HG03460 (cell line): Measurements from ENCODE around the gene AFAP1L1.
"Not testable (repeated sequence)": the region's sequence is repeated elsewhere in the genome, so short reads cannot be mapped to it uniquely, and the experiment has no call there.

Experiments
- ATAC-seq: cut with Tn5 transposase; IDR thresholded peaks from one replicate; pipeline ENCODE4 v1.9.1; 2021; ENCODE audit not compliant: unreplicated experiment

AFAP1L1 gene

GRCh38 chr5:149260761-149261160, 10.9 kb upstream of the AFAP1L1 start:
- ATAC-seq, result no peak

DNA sequence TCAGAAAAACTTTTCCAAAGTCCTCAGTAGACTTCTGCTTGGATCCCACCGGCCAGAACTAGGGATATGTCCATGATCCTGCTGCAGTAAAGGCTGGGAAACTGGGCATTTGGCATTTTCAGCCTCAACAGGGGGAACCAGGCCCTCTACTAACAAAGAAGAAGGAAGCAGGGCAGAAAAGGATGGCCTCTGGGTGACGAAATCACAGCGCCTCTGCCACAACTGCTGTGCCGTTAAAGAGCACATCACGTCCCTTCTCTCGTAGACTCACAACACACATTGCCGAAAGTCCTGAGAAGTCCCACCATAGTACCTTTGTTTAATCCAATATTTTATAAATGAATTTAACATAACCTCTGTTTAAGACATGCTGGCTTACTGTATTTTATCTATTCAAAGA, 10.4 kb upstream of the AFAP1L1 start:
- ATAC-seq, result no peak

- ATAC-seq, result no peak
Observed at GRCh38 chr5:149262315-149262714, 9.3 kb upstream of the AFAP1L1 start.

- no peak for ATAC-seq
Observed at GRCh38 chr5:149264439-149265067, 7.1 kb upstream of the AFAP1L1 start.

GRCh38 chr5:149265068-149265465, 6.6 kb upstream of the AFAP1L1 start:
- ATAC-seq, result no peak

DNA sequence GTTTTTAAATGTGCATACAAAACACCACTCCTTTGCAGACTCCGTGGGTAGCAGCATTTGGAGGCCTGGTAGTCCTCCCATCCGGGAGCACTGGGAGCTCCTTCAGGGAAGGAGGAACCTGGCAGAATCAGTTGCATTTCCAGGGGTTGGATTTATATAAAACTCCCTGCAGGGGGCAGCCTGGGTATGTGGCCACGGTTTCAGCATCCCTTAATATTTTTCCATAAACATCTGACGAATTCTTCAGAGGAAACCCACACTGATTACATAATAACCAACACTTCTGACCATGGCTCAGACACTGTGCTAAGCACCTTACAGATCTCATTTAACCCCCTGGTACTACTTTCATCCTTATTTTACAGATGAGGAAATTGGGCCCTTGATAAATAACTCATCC, 6.1 kb upstream of the AFAP1L1 start:
- ATAC-seq, result no peak

- no peak for ATAC-seq
Observed at GRCh38 chr5:149267241-149267973, 4.3 kb upstream of the AFAP1L1 start.

DNA sequence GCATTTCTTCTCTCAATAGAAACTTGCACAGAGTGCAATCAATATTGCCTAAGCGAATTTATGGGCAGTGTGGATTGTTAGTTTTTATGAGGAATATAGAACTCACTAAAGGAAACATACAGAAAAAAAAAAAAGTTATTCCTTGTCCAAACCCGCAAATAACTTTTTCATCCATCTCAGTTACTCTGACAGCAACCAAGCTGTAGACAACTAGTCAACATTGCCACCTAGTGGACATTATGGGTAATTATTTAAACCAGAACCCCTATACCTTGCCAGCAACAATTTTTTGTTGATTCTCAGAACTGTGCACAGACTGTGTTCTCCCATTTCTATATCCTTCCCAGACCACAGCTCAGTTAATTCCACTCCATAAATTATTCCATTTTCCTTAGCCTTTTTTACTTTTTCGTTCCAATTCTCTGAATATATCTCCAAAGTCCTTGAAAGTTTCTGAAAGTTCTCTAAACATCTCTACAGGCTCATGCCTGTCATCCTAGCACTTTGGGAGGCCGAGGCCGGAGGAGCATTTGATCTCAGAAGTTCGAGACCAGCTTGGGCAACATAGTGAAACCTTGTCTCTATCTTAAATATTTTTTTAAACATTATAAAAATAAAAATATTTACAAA, 2.6 kb upstream of the AFAP1L1 start:
- no peak for ATAC-seq

- no peak for ATAC-seq
Observed at GRCh38 chr5:149271195-149271715, 404 bp upstream of the AFAP1L1 start.

- not testable (repeated sequence) for ATAC-seq
Observed at GRCh38 chr5:149272781-149273180, 1.1 kb downstream of the AFAP1L1 start.

DNA sequence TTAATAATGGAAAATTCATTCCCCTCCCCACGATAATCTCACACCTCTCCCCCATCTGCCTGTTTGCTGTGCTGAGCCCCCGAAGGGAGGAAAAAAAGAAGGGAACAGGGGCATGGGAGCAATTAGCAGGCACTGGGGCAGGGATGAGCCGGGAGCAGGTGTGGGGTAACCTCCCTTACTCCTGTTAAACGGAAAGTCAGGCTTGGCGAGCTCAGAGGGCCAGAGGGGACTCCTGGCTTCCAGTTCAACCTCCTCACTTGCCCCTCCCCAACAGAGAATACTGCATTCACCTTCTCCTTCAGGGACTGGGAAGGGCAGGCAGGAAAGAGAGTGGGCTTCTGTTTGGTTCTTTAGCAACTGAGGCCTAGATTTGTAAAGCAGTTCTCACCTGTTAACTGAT, 1.6 kb downstream of the AFAP1L1 start:
- ATAC-seq, result no peak

DNA sequence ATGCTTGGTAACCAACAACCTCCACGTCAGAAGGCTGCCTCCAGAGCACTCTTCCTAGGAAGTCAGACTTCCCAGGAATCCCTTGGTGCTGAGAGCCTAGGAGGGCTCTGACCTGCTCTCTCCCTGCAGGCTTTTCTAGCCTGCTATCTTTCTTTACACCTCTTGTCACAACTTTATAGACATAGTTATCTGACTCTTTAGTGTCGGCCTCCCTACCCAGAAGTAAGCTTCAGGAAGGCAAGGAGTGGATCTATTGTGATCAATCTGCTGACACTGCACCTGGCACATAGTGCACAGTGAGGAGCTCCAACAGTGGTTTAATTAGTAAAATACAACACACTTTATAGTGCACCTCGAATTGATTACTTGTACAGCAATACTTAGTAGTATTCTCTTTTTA, 2.3 kb downstream of the AFAP1L1 start:
- no peak for ATAC-seq

- ATAC-seq, result no peak
Observed at GRCh38 chr5:149274939-149275338, 3.3 kb downstream of the AFAP1L1 start.

DNA sequence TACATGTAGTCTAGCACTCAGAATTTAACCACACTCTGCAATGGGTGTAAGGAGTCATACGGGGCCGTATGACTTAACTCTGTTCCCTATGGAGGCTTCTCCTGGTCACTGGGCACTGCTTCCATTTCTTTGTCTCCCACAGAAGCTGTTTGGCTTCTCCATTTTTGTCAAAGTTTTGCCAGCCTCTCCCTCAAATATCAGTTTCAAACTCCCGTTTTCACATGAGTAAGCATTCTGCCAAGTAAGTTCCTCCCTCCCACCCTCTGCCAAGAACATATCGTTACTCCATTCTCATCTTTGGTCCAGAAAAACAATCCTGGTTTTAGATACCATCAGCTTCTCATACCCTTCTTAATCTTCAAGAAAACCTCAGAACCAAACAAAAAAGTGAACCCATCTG, 6.1 kb downstream of the AFAP1L1 start:
- ATAC-seq, result no peak

DNA sequence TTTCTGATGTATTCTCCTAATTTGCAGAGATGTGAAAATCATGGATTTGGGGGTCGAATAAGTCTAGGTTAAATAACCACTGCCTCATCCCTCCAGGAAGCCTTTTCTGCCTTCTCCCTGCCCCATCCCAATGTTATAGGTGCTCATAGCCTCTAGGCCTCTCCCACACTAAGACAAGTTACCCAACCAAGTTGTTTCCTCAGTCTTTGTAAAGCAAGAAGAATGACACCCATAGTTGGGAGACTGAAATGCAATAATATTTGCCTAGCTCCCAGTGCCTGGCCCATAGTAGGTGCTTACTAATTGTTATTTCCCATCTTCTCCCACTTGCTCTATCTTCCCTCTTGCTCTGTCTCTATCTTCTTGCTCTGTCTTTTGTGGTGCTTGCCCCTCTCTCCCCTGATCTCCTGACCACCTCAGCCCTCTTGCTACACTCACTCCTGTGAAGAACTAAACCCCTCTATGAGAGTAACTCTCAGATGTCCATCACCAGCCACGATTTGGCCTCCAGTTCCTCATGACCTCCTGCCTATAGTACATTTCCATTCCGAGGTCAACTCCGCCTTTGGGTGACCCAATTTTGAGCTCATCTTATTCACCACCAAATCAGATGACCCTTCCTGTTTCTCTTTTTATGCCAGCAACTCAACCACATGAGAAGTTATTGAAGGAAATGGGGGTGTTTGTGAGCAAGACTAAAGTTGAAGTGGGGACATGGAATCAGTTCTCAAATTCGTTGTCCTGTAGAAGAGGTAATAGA, 7.0 kb downstream of the AFAP1L1 start:
- no peak for ATAC-seq

GRCh38 chr5:149279661-149280060, 8.0 kb downstream of the AFAP1L1 start:
- ATAC-seq, result no peak

DNA sequence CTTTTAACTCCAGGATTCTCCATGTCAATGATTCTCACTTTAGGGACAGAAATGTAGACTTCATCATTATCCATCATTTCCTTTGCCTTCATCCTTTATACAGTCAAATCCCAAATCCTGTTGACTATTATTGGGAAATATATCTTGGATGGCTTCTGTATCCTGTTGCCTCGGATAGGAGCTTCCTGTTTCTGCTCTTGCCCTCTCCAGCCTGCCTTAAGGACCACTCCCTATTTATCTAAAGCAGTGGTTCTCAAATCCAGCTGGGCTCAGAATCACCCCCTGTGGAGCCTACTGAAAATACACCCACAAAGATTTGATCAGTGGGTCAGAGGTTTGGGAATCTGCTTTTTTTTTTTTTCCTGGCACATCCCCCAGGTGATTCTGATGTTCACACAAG, 8.5 kb downstream of the AFAP1L1 start:
- ATAC-seq, result no peak

DNA sequence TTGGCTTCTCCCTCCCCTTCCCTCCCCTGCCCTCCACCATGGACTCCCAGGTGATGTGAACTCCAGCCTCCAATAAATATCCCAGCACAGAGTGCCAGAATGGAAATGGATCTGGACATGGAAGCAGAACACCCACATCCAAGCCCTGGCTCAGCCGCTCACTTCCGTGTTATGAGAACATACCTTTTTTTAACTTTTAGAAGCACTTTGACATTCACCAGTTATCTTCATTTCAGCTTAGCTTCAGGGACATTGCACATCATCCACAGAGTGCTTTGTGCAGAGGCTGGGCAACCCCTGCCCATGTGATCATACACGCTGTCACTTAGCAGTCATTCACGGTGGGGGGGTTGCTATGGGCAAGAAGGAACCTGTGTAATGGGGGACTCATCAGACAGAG, 9.1 kb downstream of the AFAP1L1 start:
- ATAC-seq, result no peak

DNA sequence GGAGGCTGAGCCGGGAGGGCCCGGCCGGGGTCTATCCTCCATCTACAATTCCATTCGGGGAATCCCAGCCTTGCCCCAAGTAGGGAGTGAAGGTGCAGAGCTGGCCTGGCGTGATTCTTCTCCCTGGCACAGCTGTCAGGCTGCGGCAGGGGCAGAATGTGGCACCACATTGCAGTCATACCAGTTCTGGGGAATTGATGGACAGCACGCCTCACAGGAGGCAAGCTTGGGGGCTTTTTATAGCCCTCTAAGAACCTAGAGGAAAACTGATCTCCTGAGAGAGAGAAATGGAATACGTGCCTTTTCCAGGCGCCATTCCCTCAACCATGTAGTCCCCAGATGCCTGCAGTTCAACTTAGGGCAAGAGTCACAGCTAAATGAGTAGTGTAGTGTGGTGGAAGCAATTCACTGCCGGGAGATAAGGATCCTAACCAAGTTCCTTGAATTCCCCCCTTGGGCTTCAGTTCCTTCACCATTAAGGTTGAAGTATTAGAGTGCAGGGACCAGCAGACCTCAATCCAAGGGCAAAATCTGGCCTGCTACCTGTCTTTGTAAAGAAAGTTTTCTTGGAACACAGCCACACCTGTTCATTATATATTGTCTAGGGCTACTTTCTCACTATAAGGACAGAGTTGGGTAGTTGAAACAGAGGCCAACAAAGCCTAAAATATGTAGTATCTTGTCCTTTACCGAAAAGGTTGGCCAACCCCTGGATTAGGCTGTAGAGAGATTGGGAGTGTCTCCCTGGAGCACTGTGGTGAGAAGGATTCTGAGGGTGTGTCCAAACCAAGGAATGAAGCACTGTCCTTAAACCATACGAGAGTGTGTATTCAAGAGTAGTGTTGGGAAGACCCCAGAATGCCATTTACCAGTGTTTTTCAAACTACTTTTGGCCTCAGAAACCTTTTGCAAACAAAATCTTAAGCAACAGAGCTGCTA, 10.6 kb downstream of the AFAP1L1 start:
- no peak for ATAC-seq

DNA sequence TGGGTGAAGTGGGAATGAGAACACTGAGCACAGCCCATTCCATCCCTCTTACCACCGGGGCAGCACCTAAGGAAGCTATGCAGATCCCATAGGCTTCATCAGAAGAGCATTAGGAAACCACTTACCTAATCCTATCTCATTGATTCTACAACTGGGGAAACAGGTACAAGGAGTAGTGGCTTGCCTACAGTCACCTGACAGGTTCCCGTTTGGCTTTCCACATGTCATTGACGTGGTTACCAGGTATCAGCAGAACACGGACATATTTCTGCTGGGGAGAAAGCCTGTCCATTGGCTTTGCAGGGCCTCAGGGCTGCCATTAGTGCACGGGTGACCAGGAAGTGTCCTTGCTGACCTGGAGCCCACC, 11.3 kb downstream of the AFAP1L1 start:
- no peak for ATAC-seq
